ENCODE results near the gene TYROBP. TPM values are rescaled to one million over a fixed set of nuclear protein-coding genes. Genes with fewer than 3 reads are reported as not detected.
A peak's percentile ranks its signal among the peaks of the same experiment; 100 is the strongest.
"Not testable (repeated sequence)": the region's sequence is repeated elsewhere in the genome, so short reads cannot be mapped to it uniquely, and the experiment has no call there.

The TYROBP gene
- total RNA-seq, 2 experiments from 2014 or later, result not detected

DNA sequence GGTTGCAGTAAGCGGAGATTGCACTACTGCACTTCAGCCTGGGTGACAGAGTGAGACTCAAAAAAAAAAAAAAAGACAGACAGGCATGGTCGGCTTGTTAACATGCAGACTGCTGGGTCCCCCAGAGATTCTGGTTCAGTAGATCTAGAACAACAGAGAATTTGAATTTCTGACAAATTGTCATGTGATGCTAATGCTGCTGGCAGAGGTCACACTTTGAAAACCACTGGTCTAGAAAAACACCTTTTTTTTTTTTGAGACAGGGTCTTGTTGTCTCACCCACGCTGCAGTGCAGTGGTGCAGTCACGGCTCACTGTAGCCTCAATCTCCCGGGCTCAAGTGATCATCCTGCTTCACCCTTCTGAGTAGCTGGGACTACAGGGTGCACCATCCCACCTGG is 20.4 kb upstream of the TYROBP start:
- H3K4me1 Mint-ChIP-seq (ENCODE audit: low read depth), result peaks cover 22% of the 10 kb centered on the region
- no peak for DNase-seq
- peaks cover 13% of the 10 kb centered on the region for H3K9me3 Mint-ChIP-seq
- no peak overlapping the region for H3K4me3 Mint-ChIP-seq
- POLR2A ChIA-PET, result no interaction called here
- peaks cover 8% of the 10 kb centered on the region for H3K36me3 Mint-ChIP-seq
- CTCF ChIA-PET, result interaction anchor here (0.6 kb wide), 1 partner anchor 45 kb away, joined by 5 read pairs; no protein-coding TSS in a partner anchor
- no peak overlapping the region for H3K27ac Mint-ChIP-seq
- intact Hi-C loops (cut with micrococcal nuclease), result no loop called here
- H3K27me3 Mint-ChIP-seq, result no peaks in the 10 kb centered on the region

DNA sequence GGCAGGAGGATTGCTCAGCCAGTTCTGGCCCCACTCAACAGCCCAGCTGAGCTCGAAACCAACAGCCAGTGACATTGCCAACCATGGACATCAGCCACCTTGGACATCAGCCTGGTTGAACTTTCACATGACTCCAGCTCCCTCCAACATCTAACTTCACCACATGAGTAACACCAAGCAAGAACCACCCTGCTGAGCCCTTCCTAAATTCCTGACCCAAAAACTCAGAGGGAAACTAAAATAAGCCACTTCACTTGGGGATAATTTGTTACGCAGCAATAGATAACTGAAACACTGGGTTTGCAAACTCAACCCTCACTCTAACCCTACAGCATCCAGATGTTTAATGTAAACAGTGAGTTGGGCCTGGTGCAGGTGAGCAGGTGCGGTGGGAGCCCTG is 17.4 kb upstream of the TYROBP start:
- DNase-seq, result no peak

DNA sequence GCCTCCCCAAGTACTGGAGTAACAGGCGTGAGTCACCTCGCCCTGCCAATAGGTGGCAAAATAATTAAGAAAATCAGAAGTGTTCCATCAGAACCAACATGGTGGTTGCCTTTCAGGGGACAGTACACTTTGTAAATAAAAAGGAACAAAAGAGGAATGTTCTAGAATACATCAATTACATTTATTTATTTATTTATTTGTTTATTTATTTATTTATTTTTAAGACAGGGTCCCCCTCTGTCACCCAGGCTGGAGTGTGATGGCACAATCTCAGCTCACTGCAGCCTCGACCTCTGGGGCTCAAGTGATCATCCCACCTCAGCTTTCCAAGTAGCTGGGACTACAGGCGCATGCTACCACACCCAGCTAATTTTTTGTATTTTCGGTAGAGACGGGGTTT is 12.9 kb upstream of the TYROBP start:
- Mint-ChIP-seq H3K27me3 (no peaks in the 10 kb centered on the region), H3K9me3 (peaks cover 11% of the 10 kb centered on the region), H3K36me3 (peaks cover 8% of the 10 kb centered on the region), H3K27ac (no peak overlapping the region), H3K4me1 (ENCODE audit: low read depth) (no peaks in the 10 kb centered on the region), H3K4me3 (no peak overlapping the region)
- ChIA-PET POLR2A (interaction anchor here (1.1 kb wide), 1 partner anchor 10 kb away, joined by 3 read pairs; no protein-coding TSS in a partner anchor), CTCF (interaction anchor here (1.4 kb wide), 1 partner anchor 10 kb away, joined by 4 read pairs; no protein-coding TSS in a partner anchor)
- intact Hi-C loops (cut with micrococcal nuclease), result no loop called here
- no peak for DNase-seq

More for the DNA sequence above, 17.4 kb upstream of the TYROBP start:
- peaks cover 8% of the 10 kb centered on the region for H3K36me3 Mint-ChIP-seq
- H3K4me1 Mint-ChIP-seq (ENCODE audit: low read depth), result peaks cover 12% of the 10 kb centered on the region
- no peak overlapping the region for H3K27ac Mint-ChIP-seq
- no peak overlapping the region for H3K4me3 Mint-ChIP-seq
- intact Hi-C loops (cut with micrococcal nuclease), result no loop called here
- CTCF ChIA-PET, result interaction anchor here (0.9 to 1.1 kb wide), 3 partner anchors 33 to 415 kb away, joined by 3 read pairs; no protein-coding TSS in a partner anchor
- POLR2A ChIA-PET, result no interaction called here
- peaks cover 13% of the 10 kb centered on the region for H3K9me3 Mint-ChIP-seq
- no peaks in the 10 kb centered on the region for H3K27me3 Mint-ChIP-seq

DNA sequence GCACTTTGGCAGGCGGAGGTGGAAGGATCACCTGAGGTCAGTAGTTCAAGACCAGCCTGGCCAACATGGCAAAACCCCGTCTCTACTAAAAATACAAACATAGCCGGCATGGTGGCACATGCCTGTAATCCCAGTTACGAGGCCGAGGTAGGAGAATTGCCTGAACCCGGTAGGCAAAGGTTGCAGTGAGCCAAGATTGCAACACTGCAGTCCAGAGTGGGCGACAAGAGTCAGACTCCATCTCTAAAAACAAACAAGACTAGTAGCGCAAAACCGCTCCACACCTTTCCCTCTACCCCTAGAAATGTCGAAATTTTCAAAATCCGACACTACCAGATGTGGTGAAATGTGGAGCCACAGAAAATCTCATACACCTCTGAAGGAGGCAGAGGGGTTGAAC is 11.2 kb upstream of the TYROBP start:
- H3K27me3 Mint-ChIP-seq, result no peaks in the 10 kb centered on the region

DNA sequence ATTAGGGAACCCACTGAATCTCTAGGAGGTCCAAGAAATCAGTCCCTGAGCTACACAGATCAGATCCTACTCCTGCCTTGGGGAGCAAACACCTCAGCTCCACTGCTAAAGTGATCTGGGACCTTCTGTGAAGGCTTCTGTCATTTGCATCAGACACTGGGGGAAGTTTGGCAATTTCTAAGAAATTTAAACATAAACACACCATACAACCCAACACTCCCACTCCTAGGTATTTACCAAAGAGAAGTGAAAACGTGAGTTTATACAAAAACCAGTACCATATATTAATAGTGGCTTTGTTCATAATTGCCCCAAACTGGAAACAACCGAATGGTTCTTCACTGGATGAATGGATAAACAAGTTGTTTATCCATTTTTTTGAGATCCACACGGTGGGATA is 7.3 kb upstream of the TYROBP start:
- H3K36me3 Mint-ChIP-seq, result no peaks in the 10 kb centered on the region
- CTCF ChIA-PET, result no interaction called here
- no peak overlapping the region for H3K4me3 Mint-ChIP-seq
- peaks cover 19% of the 10 kb centered on the region for H3K4me1 Mint-ChIP-seq (ENCODE audit: low read depth)
- H3K9me3 Mint-ChIP-seq, result no peaks in the 10 kb centered on the region
- H3K27ac Mint-ChIP-seq, result no peak overlapping the region
- DNase-seq, result no peak
- intact Hi-C loops (cut with micrococcal nuclease), result no loop called here
- POLR2A ChIA-PET, result interaction anchor here (1.6 kb wide), 1 partner anchor 12 kb away, joined by 4 read pairs; no protein-coding TSS in a partner anchor
- no peaks in the 10 kb centered on the region for H3K27me3 Mint-ChIP-seq

More for the DNA sequence above, 11.2 kb upstream of the TYROBP start:
- CTCF ChIA-PET, result no interaction called here
- no peak for DNase-seq
- H3K9me3 Mint-ChIP-seq, result no peaks in the 10 kb centered on the region
- POLR2A ChIA-PET, result no interaction called here
- H3K27ac Mint-ChIP-seq, result no peak overlapping the region
- intact Hi-C loops (cut with micrococcal nuclease), result no loop called here
- H3K4me1 Mint-ChIP-seq (ENCODE audit: low read depth), result peaks cover 5% of the 10 kb centered on the region
- no peak overlapping the region for H3K4me3 Mint-ChIP-seq
- no peaks in the 10 kb centered on the region for H3K36me3 Mint-ChIP-seq

DNA sequence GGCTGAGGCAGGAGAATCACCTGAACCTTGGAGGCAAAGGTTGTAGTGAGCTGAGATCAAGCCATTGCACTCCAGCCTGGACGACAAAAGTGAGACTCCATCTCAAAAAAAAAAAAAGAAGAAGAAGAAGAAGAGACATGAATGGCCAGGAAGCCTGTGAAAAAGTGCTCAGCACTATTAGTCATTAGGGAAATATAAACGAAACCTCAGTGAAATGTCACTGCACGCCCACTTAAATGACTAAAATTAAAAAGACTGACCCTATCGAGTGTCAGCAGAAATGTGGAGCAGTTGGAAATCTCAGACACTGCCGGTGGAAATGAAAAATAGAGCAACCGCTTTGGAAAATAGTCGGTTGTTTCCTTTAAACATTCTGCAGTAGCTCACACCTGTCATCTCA is 5.5 kb upstream of the TYROBP start:
- intact Hi-C loops (cut with micrococcal nuclease), result no loop called here
- no peaks in the 10 kb centered on the region for H3K36me3 Mint-ChIP-seq
- no peak overlapping the region for H3K4me3 Mint-ChIP-seq
- H3K27me3 Mint-ChIP-seq, result no peaks in the 10 kb centered on the region
- no peaks in the 10 kb centered on the region for H3K9me3 Mint-ChIP-seq
- no peak for DNase-seq
- peaks cover 22% of the 10 kb centered on the region for H3K4me1 Mint-ChIP-seq (ENCODE audit: low read depth)
- peak overlapping the region; percentile 38 for H3K27ac Mint-ChIP-seq
- POLR2A ChIA-PET, result no interaction called here
- CTCF ChIA-PET, result interaction anchor here (0.6 to 0.8 kb wide), 2 partner anchors 17 to 405 kb away, joined by 3 read pairs; no protein-coding TSS in a partner anchor

DNA sequence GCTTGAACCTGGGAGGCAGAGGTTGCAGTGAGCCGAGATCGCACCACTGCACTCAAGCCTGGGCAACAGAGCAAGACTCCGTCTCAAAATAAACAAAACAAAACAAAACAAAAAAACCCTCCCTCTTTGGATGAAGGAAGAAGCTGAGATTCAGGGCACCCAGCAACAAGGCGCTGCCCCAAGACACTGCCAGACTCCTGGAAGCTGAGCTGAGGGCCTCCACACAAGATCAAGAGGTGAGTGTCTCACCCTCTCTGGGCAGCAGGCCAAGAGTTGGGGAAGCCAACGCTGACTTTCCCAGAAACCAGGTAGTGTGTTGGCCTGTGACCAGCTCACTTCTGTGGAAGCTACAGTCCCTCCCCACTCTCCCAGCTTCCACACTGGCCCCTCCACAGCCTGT is 3.7 kb upstream of the TYROBP start:
- no peak overlapping the region for H3K4me3 Mint-ChIP-seq
- ChIA-PET CTCF (interaction anchor here (0.5 to 0.9 kb wide), 3 partner anchors 14 to 190 kb away, joined by 3 to 5 read pairs (median 3); no protein-coding TSS in a partner anchor), POLR2A (no interaction called here)
- H3K9me3 Mint-ChIP-seq, result no peaks in the 10 kb centered on the region
- intact Hi-C loops (cut with micrococcal nuclease), result no loop called here
- H3K36me3 Mint-ChIP-seq, result no peaks in the 10 kb centered on the region
- H3K4me1 Mint-ChIP-seq (ENCODE audit: low read depth), result peaks cover 24% of the 10 kb centered on the region
- peak; percentile 66 for DNase-seq
- H3K27ac Mint-ChIP-seq, result peak overlapping the region; percentile 30
- no peaks in the 10 kb centered on the region for H3K27me3 Mint-ChIP-seq

DNA sequence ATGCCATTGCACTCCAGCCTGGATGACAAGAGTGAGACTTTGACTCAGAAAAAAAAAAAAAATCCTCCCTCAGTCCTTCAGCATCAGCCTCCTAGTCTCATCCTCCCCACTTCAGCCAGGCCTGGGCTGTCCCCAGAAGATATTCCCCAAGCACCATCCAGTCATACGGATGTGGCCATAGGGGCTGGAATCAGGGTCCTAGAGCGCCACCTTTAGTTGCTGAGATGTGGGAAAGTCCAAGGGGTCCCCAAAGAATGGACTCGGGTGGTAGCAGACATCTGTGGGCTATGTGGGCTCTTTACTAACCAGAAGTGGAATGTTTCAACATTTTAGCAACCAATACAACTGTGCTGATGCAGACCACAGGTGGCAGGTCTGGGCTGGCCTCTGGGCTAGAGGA is 3.1 kb upstream of the TYROBP start:
- Mint-ChIP-seq H3K27me3 (no peaks in the 10 kb centered on the region), H3K9me3 (no peaks in the 10 kb centered on the region), H3K27ac (peak overlapping the region; percentile 28), H3K4me3 (no peak overlapping the region), H3K36me3 (no peaks in the 10 kb centered on the region), H3K4me1 (ENCODE audit: low read depth) (peaks cover 24% of the 10 kb centered on the region)
- intact Hi-C loops (cut with micrococcal nuclease), result no loop called here
- CTCF ChIA-PET, result interaction anchor here (0.6 kb wide), 1 partner anchor 13 kb away, joined by 3 read pairs; no protein-coding TSS in a partner anchor
- no peak for DNase-seq
- POLR2A ChIA-PET, result no interaction called here

DNA sequence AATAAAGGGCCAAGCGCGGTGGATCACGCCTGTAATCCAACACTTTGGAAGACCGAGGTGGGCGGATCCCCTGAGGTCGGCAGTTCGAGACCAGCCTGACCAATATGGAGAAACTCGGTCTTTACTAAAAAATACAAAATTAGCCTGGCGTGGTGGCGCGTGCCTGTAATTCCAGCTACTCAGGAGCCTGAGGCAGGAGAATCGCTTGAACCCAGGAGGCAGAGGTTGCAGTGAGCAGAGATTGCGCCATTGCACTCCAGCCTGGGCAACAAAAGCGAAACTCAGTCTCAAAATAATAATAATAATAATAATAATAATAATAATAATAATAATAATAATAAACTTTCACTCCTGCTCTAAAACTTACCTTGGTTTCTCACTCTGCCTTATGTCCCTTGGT is 2.3 kb upstream of the TYROBP start:
- CTCF ChIA-PET; DNase-seq; H3K27me3 Mint-ChIP-seq; intact Hi-C loops (cut with micrococcal nuclease); H3K27ac Mint-ChIP-seq; POLR2A ChIA-PET; H3K4me3 Mint-ChIP-seq; H3K36me3 Mint-ChIP-seq; H3K9me3 Mint-ChIP-seq: not testable (repeated sequence)
- peaks cover 24% of the 10 kb centered on the region for H3K4me1 Mint-ChIP-seq (ENCODE audit: low read depth)

DNA sequence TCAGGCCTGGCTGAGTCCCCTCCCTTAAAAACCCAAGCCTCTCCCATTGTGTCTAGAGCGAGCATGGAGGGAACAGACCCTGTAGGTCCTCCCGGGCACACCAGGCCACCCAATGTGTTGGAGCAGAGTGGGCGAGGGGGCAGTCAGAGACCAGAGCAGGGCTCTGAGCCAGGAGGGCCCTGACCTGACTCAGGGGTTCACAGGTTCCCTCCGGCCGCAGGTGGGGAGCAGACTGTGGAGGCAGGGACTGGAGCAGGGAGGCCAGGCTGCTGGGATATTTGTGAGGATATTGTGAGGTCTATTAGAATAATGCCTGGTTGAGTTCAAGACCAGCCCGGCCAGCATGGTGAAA is 1.6 kb upstream of the TYROBP start:
- intact Hi-C loops (cut with micrococcal nuclease), result no loop called here
- Mint-ChIP-seq H3K36me3 (no peaks in the 10 kb centered on the region), H3K9me3 (no peaks in the 10 kb centered on the region), H3K27ac (no peak overlapping the region), H3K4me1 (ENCODE audit: low read depth) (peaks cover 27% of the 10 kb centered on the region), H3K27me3 (no peaks in the 10 kb centered on the region), H3K4me3 (no peak overlapping the region)
- POLR2A ChIA-PET, result no interaction called here
- DNase-seq, result no peak
- CTCF ChIA-PET, result no interaction called here

DNA sequence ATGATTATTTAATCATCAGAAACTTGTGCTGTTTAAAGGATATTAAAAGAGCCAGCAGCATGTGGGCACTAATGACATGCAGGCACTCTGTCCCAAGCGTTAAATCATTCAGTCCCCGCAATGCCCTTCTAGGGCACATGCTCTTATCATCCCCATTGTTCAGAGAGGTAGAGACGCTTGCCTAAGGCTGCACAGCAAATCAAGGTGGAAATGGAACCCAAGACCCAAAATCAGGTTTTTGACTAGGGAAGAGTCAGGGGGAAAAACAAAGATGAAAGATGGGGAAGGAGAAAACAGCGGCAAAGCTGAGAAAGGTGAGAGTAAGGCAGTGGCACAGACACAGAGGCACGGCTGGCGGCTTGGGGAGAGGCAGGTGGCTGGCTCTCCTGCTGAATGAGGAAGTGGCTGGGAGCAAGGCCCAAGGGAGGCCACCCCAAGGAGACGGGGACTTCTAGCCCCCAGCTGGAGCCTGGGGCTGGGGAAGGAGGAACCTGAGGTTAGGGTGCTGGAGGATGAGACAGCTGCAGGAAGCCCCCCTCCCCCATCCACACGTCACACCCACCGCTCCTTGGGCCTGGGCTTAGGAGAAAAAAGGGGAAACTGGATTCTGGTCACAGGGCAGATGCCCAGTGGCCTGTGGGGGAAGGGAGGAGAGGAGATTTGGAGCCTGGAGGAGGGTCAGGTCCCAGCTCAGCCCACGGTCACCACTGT is 1.0 kb upstream of the TYROBP start:
- POLR2A ChIA-PET, result no interaction called here
- Mint-ChIP-seq H3K27ac (no peak overlapping the region), H3K27me3 (no peaks in the 10 kb centered on the region), H3K9me3 (no peaks in the 10 kb centered on the region), H3K36me3 (no peaks in the 10 kb centered on the region), H3K4me1 (ENCODE audit: low read depth) (peaks cover 31% of the 10 kb centered on the region), H3K4me3 (no peak overlapping the region)
- no peak for DNase-seq
- intact Hi-C loops (cut with micrococcal nuclease), result no loop called here
- CTCF ChIA-PET, result no interaction called here

DNA sequence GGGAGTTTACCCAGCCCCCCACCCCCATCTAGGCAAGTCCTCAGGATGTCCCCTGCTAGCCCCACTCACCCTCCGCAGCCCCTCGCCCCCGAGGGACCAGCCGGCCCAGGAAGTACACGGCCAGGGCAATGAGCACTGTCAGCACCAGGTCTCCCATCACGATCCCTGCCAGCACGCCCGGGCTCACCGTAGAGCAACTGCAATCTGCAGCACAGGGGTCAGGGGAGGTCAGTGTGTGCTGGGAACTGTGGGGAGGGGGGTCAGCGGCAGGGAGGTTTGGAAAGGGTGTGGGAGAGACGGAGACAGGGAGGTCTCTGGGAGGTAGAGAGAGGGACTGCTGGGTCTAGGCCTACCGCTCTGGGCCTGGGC is 734 bp downstream of the TYROBP start:
- intact Hi-C loops (cut with micrococcal nuclease), result no loop called here
- no peak for DNase-seq
- CTCF ChIA-PET, result no interaction called here
- Mint-ChIP-seq H3K4me1 (ENCODE audit: low read depth) (peaks cover 38% of the 10 kb centered on the region), H3K9me3 (no peaks in the 10 kb centered on the region), H3K27ac (peak overlapping the region; percentile 28), H3K27me3 (no peaks in the 10 kb centered on the region), H3K4me3 (no peak overlapping the region), H3K36me3 (peaks cover 5% of the 10 kb centered on the region)
- POLR2A ChIA-PET, result no interaction called here

DNA sequence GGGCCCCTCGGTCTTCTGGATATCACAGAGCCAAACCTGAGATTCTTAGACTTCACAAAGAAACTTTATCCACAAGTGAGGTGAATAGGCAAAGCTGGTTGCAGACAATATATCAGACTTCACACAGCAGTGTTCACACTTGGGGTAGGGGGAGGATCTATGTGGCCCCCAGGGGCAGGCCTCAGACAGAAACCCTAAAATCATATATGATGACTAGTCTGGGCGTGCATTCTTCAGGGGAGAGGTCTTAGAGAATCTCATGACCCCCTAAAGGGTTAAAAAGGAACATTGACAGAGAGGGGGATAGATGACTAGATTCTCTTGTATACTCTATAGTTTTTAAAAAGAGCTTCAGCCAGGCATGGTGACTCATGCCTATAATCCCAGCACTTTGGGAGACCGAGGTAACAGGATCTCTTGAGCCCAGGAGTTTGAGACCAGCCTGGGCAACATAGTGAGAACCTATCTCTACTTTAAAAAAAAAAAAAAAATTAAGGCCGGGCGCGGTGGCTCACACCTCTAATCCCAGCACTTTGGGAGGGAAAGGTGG is 2.8 kb downstream of the TYROBP start:
- Mint-ChIP-seq H3K4me3 (no peak overlapping the region), H3K4me1 (ENCODE audit: low read depth) (peaks cover 44% of the 10 kb centered on the region), H3K36me3 (peaks cover 5% of the 10 kb centered on the region), H3K9me3 (no peaks in the 10 kb centered on the region), H3K27ac (peak overlapping the region; percentile 50), H3K27me3 (no peaks in the 10 kb centered on the region)
- CTCF ChIA-PET, result interaction anchor here (1.2 kb wide), 1 partner anchor 20 kb away, joined by 3 read pairs; no protein-coding TSS in a partner anchor
- POLR2A ChIA-PET, result no interaction called here
- DNase-seq, result no peak
- intact Hi-C loops (cut with micrococcal nuclease), result no loop called here
